OCI-LY3 (cell line): ENCODE data around the gene HYLS1.

Experiments used
- H2AFZ ChIP-seq: fragments of 200-600, 300-600 bp; shearing (Covaris generic); 2 replicates; pipeline ENCODE4 v1.6.0; 2014; ENCODE audit warnings: antibody characterized with exemption, low read depth, low read length
- H3K27ac ChIP-seq: fragments of 200-600, 300-600 bp; sonication (generic); 2 replicates; pipeline ENCODE4 v1.5.1; 2014; ENCODE audit warnings: mild to moderate bottlenecking, low read length, moderate library complexity, mixed read lengths
- H3K27me3 ChIP-seq: fragments of 200-600, 300-600 bp; sonication (generic); 2 replicates; pipeline ENCODE4 v1.6.1; 2014; ENCODE audit warnings: low read depth, low read length, mixed read lengths
- H3K36me3 ChIP-seq: fragments of 200-600, 300-600 bp; sonication (generic); replicated peaks from 2 replicates; pipeline ENCODE3; 2014; ENCODE audit warnings: low read depth, low read length, mixed read lengths
- H3K4me1 ChIP-seq: fragments of 300-600, 200-600 bp; sonication (generic); 2 replicates; pipeline ENCODE4 v1.6.1; 2014; ENCODE audit warnings: low read length, mixed read lengths
- H3K4me2 ChIP-seq: fragments of 200-600, 300-600 bp; sonication (generic); 2 replicates; pipeline ENCODE4 v1.6.1; 2014; ENCODE audit warnings: low read length, mixed read lengths
- H3K4me3 ChIP-seq: fragments of 300-600, 200-600 bp; sonication (generic); 2 replicates; pipeline ENCODE4 v1.5.1; 2014; ENCODE audit warnings: antibody characterized with exemption, mild to moderate bottlenecking, low read length, moderate library complexity
- H3K79me2 ChIP-seq: fragments of 300-600, 200-600 bp; shearing (Covaris generic); 2 replicates; pipeline ENCODE4 v1.6.1; 2014; ENCODE audit warnings: mild to moderate bottlenecking, low read length, mixed read lengths
- H3K9ac ChIP-seq: fragments of 300-600, 200-600 bp; shearing (Covaris generic); 2 replicates; pipeline ENCODE4 v1.6.0; 2014; ENCODE audit warnings: mild to moderate bottlenecking, low read length, moderate library complexity
- H3K9me3 ChIP-seq: fragments of 200-600, 300-600 bp; shearing (Covaris generic); 2 replicates; pipeline ENCODE4 v1.6.1; 2014; ENCODE audit warnings: low read length, mixed read lengths; ENCODE audit not compliant: insufficient read depth
- H4K20me1 ChIP-seq: fragments of 200-600, 300-600 bp; sonication (generic); 2 replicates; pipeline ENCODE4 v1.6.1; 2016; ENCODE audit warnings: low read length, mixed read lengths; ENCODE audit not compliant: insufficient read depth
- CTCF ChIP-seq: fragments of 200-600, 300-600 bp; sonication (generic); IDR thresholded peaks from 2 replicates; pipeline ENCODE4 v1.5.1; 2014; ENCODE audit warnings: antibody characterized with exemption, low read length, low read depth
- EZH2phosphoT487 ChIP-seq: fragments of 200-600 bp; shearing (Covaris generic); IDR thresholded peaks from 2 replicates; pipeline ENCODE4 v1.6.1; 2018; ENCODE audit warnings: antibody characterized with exemption, mixed run types, low read depth

HYLS1 gene

GRCh38 chr11:125874556-125875124, 12.8 kb upstream of the HYLS1 start:
- H3K4me2 ChIP-seq, result no peak overlapping the region
- no peak overlapping the region for H3K9ac ChIP-seq
- H3K9me3 ChIP-seq, result peaks cover 13% of the 10 kb centered on the region
- H3K36me3 ChIP-seq, result peaks cover 7% of the 10 kb centered on the region
- no peaks in the 10 kb centered on the region for H4K20me1 ChIP-seq
- H3K4me1 ChIP-seq, result peaks cover 16% of the 10 kb centered on the region
- H3K79me2 ChIP-seq, result no peaks in the 10 kb centered on the region
- TF ChIP-seq CTCF (peak; percentile 78), EZH2phosphoT487 (no peak)
- no peak overlapping the region for H3K27ac ChIP-seq
- no peak overlapping the region for H3K4me3 ChIP-seq
- H2AFZ ChIP-seq, result no peak overlapping the region
- H3K27me3 ChIP-seq, result no peaks in the 10 kb centered on the region

GRCh38 chr11:125881291-125881690, 6.2 kb upstream of the HYLS1 start:
- H3K27ac ChIP-seq, result no peak overlapping the region
- H3K79me2 ChIP-seq, result 0 out of 2 replicates have a peak, but pooled peaks cover 3% of the 10 kb centered on the region
- H3K36me3 ChIP-seq, result peaks cover 3% of the 10 kb centered on the region
- H3K9ac ChIP-seq, result no peak overlapping the region
- no peak overlapping the region for H3K4me3 ChIP-seq
- H3K4me1 ChIP-seq, result peaks cover 10% of the 10 kb centered on the region
- no peak overlapping the region for H3K4me2 ChIP-seq
- H4K20me1 ChIP-seq, result no peaks in the 10 kb centered on the region
- no peak overlapping the region for H2AFZ ChIP-seq
- no peaks in the 10 kb centered on the region for H3K9me3 ChIP-seq
- TF ChIP-seq CTCF (no peak), EZH2phosphoT487 (no peak)
- no peaks in the 10 kb centered on the region for H3K27me3 ChIP-seq

- Histone ChIP-seq H3K9ac (no peak overlapping the region), H3K79me2 (peaks cover 7% of the 10 kb centered on the region), H4K20me1 (no peaks in the 10 kb centered on the region), H2AFZ (no peak overlapping the region), H3K4me1 (peaks cover 10% of the 10 kb centered on the region; the same call in 1 of the 2 replicates), H3K4me3 (no peak overlapping the region), H3K36me3 (peaks cover 3% of the 10 kb centered on the region), H3K4me2 (no peak overlapping the region), H3K9me3 (no peaks in the 10 kb centered on the region), H3K27me3 (no peaks in the 10 kb centered on the region), H3K27ac (no peak overlapping the region)
- TF ChIP-seq CTCF, result no peak
- no peak for TF ChIP-seq EZH2phosphoT487
Measured at GRCh38 chr11:125883375-125883774, 4.1 kb upstream of the HYLS1 start.

GRCh38 chr11:125886997-125887372, 483 bp upstream of the HYLS1 start:
- Histone ChIP-seq H2AFZ (peak overlapping the region; percentile 37), H3K9ac (peak overlapping the region; percentile 91), H3K4me3 (peak overlapping the region; percentile 76), H3K9me3 (no peaks in the 10 kb centered on the region), H3K4me1 (peaks cover 12% of the 10 kb centered on the region; the same call in 1 of the 2 replicates), H3K36me3 (peaks cover 21% of the 10 kb centered on the region), H3K27ac (peak overlapping the region; percentile 80), H4K20me1 (no peaks in the 10 kb centered on the region; the same call in 1 of the 2 replicates), H3K4me2 (peak overlapping the region; percentile 64), H3K27me3 (no peaks in the 10 kb centered on the region), H3K79me2 (peaks cover 42% of the 10 kb centered on the region)
- TF ChIP-seq CTCF, result no peak
- TF ChIP-seq EZH2phosphoT487, result no peak
